ENCODE data around the gene SEMA6C.

DNA sequence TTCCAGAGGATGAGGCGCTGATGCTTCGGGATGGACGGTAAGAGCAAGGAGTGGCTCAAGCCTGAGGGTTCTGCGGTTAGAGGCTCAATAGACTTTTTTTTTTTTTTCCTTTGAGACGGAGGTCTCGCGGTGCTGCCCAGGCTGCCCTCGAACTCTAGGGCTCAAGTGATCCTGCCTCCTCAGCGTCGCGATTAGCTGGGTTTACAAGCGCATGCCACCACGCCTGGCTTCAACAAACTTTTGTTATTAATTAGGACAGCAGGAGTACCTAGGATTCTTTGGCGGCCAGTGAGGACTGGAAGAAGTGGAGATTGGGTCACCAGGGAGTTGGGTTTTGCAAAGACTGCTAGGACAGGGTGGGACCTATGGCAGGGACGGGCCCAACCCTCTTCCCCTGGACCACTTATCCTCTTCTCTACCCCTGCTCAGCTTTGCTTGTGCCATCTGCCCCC is 20.1 kb upstream of the SEMA6C start:
- TF ChIP-seq, protein P1, sequence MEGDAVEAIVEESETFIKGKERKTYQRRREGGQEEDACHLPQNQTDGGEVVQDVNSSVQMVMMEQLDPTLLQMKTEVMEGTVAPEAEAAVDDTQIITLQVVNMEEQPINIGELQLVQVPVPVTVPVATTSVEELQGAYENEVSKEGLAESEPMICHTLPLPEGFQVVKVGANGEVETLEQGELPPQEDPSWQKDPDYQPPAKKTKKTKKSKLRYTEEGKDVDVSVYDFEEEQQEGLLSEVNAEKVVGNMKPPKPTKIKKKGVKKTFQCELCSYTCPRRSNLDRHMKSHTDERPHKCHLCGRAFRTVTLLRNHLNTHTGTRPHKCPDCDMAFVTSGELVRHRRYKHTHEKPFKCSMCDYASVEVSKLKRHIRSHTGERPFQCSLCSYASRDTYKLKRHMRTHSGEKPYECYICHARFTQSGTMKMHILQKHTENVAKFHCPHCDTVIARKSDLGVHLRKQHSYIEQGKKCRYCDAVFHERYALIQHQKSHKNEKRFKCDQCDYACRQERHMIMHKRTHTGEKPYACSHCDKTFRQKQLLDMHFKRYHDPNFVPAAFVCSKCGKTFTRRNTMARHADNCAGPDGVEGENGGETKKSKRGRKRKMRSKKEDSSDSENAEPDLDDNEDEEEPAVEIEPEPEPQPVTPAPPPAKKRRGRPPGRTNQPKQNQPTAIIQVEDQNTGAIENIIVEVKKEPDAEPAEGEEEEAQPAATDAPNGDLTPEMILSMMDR (IDR thresholded peaks at IDR 0.05; ENCODE audit: low read depth, low read length, missing input control) = no peak
- TF ChIP-seq ATF3 (IDR thresholded peaks at IDR 0.05) (no peak), TAF1 (conservative IDR thresholded peaks at IDR 0.05) (no peak), YY1 (IDR thresholded peaks at IDR 0.05) (no peak), SP1 (IDR thresholded peaks at IDR 0.05) (no peak), RAD21 (IDR thresholded peaks at IDR 0.05) (no peak), REST (IDR thresholded peaks at IDR 0.05) (no peak)

Measured in liver (tissue), 3 donors.